C4-2B (cell line): Measurements from ENCODE around the gene MFNG.

ENCODE experiments used
- H3K27ac ChIP-seq: fragments of 450-650 bp; 2 replicates; pipeline ENCODE4 v1.5.1; 2017
- ZFX ChIP-seq: fragments of 450-650 bp; IDR thresholded peaks from 2 replicates; pipeline ENCODE4 v1.6.1; 2017
- TF ChIP-seq, protein P1 (sequence below): fragments of 450-650 bp; conservative IDR thresholded peaks from 2 replicates; pipeline ENCODE4 v1.5.1; 2017; ENCODE audit warnings: mild to moderate bottlenecking

MFNG gene

DNA sequence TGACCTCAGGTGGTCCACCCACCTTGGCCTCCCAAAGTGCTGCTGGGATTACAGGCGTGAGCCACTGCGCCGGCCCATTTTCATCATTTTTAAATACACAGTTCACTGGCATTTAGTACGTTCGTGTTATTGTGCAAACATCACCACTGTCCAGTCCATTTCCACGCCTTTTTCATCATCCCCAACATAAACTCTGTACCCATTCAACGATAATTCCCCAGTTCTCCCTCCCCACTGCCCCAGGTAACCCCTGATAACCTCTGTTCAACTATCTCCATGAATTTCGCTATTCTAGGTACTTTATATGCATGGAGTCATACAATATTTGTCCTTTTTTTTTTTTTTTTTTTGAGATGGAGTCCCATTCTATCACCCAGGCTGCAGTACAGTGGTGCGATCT is 40.7 kb downstream of the MFNG start:
- TF ChIP-seq ZFX, result no peak
- TF ChIP-seq, protein P1, sequence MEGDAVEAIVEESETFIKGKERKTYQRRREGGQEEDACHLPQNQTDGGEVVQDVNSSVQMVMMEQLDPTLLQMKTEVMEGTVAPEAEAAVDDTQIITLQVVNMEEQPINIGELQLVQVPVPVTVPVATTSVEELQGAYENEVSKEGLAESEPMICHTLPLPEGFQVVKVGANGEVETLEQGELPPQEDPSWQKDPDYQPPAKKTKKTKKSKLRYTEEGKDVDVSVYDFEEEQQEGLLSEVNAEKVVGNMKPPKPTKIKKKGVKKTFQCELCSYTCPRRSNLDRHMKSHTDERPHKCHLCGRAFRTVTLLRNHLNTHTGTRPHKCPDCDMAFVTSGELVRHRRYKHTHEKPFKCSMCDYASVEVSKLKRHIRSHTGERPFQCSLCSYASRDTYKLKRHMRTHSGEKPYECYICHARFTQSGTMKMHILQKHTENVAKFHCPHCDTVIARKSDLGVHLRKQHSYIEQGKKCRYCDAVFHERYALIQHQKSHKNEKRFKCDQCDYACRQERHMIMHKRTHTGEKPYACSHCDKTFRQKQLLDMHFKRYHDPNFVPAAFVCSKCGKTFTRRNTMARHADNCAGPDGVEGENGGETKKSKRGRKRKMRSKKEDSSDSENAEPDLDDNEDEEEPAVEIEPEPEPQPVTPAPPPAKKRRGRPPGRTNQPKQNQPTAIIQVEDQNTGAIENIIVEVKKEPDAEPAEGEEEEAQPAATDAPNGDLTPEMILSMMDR, result no peak

GRCh38 chr22:37443977-37444376 is 42.2 kb downstream of the MFNG start:
- TF ChIP-seq, protein P1, result no peak
- no peak for TF ChIP-seq ZFX
- H3K27ac ChIP-seq, result no peak overlapping the region

More for the DNA sequence above, 40.7 kb downstream of the MFNG start:
- no peak overlapping the region for H3K27ac ChIP-seq

- TF ChIP-seq ZFX, result no peak
- TF ChIP-seq, protein P1, result no peak
These were observed 43.1 kb downstream of the MFNG start for GRCh38 chr22:37443086-37443485.

GRCh38 chr22:37442537-37442936 is 43.6 kb downstream of the MFNG start:
- H3K27ac ChIP-seq, result no peak overlapping the region
- TF ChIP-seq ZFX, result no peak
- TF ChIP-seq, protein P1, result no peak

More at GRCh38 chr22:37443086-37443485, 43.1 kb downstream of the MFNG start:
- no peak overlapping the region for H3K27ac ChIP-seq

DNA sequence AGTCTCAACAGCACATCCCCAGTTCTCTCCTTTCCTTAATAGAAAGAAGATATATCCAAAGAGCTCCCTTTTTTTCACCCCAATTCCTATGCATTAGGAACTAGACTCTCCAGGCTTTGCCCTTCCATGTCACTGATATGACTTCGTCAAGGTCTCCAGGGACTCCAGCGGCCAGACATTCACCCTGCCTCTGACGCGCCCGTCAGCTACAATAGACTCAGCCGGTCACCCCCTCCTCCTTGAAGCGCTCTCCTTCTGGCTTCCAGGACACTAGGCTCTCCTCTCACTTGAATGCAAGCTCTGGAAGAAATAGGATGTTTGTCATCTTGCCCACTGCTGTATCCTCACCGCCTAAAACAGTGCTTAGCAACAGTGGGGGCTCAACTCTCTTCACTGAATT is 44.0 kb downstream of the MFNG start:
- no peak overlapping the region for H3K27ac ChIP-seq
- TF ChIP-seq, protein P1, result no peak
- no peak for TF ChIP-seq ZFX

- H3K27ac ChIP-seq, result no peak overlapping the region
- TF ChIP-seq ZFX, result no peak
- TF ChIP-seq, protein P1, result no peak
These were observed 45.3 kb downstream of the MFNG start for GRCh38 chr22:37440875-37441274.

GRCh38 chr22:37439347-37439746 is 46.8 kb downstream of the MFNG start:
- TF ChIP-seq, protein P1, result no peak
- TF ChIP-seq ZFX, result no peak
- H3K27ac ChIP-seq, result no peak overlapping the region
